HG03439 (cell line): ENCODE data around the gene KSR2.
"Not testable (repeated sequence)": the region's sequence is repeated elsewhere in the genome, so short reads cannot be mapped to it uniquely, and the experiment has no call there.

Experiments used
- ATAC-seq: cut with Tn5 transposase; IDR thresholded peaks from one replicate; pipeline ENCODE4 v1.9.1; 2021; ENCODE audit warnings: mild to moderate bottlenecking, moderate library complexity; ENCODE audit not compliant: unreplicated experiment

The KSR2 gene

DNA sequence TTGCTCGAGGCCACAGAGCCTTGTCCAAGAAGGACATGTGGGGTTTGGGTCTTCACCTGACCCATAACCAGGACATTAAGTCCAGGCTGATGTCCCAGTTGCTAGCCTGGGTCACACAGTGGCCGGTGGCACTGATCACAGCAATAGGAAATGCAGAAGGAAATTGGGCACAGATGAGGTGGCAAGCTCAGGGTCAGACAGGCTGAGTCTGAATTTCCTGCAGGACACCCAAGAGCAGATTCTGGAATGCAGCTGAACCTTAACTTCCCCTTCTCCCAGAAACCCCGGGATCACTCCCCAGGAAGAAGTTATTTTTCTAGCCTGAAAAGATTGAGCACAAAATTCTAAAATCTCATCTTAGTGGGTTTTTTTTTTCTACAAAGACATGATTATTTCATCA, 199.9 kb downstream of the KSR2 start:
- no peak for ATAC-seq

DNA sequence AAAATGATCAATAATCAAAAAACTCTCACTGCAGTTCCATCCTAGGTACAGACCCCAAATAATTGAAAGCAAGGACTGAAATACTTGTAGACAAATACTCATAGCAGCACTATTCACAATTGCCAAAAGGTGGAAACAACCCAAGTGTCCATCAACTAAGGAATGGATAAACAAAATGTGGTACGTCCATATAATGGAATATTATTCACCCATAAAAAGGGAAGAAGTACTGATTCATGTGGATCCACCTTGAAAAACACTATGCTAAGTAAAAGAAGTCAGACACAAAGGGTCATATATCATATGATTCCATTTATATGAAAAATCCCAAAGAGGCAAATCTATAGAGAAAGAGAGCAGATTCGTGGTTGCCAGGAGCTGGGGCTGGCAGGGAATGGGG, 202.8 kb downstream of the KSR2 start:
- no peak for ATAC-seq

DNA sequence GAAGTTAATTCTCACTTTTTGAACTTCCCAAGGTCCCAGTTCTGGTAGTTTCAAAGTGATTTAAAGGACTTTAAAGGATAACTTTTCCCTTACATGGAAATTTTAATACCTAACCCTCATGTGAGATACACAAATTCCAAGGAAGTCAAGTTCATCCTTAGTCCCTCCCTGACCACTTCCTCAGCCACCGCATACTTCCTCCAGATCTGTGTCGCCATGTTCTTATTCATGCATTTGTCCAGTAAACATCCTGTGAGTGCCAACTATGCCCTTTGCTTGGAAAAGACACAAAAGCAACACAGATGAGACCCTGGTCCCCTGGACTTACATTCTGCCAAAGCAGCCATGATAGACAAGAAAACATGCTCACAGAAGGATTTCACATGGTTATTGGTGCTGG, 206.6 kb downstream of the KSR2 start:
- no peak for ATAC-seq

DNA sequence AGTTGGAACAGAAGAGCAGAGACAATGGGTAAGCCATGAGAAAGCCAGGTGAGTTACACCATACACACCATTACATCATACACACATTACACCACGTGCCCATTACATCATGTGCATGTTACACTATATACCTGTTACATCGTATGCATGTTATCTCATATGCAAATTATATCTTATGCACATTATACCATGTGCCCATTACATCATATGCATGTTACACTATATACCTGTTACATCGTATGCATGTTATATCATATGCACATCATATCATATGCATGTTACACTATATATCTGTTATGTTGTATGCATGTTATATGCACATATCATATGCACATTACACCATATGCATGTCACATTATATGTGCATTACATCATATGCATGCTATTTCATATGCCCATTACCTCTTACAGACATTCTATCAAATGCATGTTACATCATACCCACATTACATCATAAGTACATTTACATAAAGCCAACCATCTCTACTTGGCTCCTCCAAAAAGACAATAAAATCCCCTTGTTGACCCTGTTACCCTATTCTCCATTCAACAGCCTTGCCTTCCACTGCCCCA, 207.2 kb downstream of the KSR2 start:
- ATAC-seq = no peak

DNA sequence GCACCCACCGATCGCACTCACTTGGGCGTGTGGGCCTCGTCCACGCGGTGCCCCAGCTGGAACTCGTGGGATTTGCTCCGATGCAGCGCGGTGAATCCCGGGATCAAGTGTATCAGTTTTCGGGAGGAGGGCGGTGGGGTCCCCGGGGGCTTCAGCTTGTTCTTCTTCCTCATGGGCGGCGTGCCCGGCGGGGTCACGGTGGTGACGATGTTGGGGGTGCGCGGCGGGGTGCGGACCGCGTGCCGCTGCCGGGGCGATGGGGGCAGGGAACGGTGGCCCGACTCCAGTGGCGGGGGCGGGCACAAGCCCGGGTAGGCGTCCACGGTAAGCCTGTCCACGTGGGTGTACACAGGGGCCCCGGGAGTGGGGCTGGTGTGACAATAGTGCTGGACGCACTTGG, 207.8 kb downstream of the KSR2 start:
- no peak for ATAC-seq

DNA sequence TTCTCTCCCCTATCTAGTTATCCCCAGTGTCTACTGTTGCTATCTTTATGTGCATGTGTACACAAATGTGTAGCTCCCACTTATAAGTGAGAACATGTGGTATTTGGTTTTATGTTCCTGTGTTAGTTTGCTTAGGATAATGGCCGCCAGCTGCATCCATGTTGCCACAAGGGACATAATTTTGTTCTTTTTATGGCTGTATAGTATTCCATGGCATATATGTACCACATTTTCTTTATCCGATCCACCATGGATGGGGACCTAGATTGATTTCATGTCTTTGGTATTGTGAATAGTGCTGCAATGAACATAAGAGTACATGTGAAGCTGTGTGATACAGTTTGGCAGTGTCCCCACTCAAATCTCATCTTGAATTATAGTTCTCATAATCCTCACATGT, 218.1 kb downstream of the KSR2 start:
- ATAC-seq = no peak

DNA sequence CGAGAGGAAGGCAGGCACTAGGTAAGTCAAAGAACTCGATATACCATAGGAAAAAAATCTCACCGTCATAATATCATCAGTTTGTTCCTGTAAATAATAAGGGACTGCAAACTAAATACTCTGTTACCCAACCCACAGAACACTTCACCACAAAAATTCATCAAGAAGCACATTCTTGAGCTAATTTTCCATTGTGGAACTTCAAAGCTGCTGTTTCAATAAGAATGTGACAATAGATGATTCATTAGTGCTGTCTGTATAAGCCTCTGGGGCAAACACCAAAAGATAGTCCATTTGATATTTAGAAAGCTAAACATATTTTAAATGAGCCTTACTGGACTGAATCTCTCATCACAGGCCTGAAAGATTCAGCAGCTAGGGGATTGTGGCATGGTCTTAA, 219.4 kb downstream of the KSR2 start:
- no peak for ATAC-seq

DNA sequence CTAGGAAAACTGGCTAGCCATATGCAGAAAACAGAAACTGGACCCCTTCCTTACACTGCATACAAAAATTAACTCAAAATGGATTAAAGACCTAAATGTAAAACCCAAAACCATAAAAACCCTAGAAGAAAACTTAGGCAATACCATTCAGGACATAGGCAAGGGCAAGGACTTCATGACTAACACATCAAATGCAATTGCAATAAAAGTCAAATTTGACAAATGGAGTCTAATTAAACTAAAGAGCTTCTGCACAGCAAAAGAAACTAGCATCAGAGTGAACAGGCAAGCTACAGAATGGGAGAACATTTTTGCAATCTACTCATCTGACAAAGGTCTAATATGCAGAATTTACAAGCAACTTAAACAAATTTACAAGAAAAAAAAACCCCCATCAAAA, 222.4 kb downstream of the KSR2 start:
- not testable (repeated sequence) for ATAC-seq

DNA sequence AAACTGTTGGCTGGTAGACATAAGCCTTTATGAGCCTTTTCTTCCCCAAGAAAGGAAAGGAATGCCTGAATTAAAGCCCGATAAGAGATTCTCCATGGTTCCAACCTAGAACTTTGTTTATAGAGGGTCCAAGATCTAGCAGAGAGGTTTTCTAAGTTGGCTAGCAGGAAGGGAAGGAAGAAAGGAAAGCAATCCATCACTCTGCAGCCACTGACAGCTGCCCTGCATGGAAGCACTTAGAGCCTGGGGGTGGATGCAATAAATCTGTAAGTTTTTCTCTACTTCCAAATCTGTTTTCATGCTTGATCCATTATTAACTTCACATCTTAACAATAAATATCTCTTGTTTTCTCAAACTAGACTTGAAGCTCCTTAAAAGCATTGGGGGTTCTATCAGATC, 224.4 kb downstream of the KSR2 start:
- no peak for ATAC-seq

DNA sequence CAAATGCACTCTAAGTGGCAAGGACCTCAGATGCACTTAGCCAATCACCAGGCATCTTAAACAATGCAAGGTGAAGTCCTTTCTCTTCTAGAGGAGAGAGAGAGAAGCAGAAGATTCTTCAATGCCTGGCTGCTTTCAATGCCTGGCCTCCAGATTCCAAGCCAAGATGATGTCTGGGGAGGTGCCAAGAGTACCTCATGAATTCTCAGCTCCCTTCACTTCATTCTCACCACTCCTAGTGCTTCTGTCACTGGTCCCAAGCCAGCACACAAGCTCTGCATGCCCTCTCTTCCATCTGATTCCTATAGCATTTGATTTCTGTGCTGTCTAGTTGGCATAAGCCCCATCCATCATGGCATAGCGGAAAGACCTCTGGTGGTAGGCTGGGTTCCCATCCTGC, 225.0 kb downstream of the KSR2 start:
- no peak for ATAC-seq

DNA sequence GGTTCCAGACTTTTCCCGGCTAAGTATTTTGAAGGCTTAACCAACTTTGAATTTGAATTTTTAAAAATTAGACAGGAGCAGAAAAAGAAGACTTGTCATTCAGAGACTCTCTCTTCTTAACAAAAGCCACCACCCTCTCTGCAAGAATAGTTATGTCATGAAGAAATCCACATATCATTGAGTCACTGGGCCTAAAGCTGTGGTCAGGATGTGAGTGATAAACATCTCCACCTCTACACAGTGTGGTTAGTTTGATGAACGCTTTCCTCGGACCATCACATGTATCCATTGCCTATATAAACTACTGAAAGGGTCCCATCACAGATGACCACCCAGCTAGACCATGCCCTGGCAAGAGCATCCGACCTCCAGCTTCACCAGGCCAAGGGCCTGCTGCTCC, 226.1 kb downstream of the KSR2 start:
- no peak for ATAC-seq

DNA sequence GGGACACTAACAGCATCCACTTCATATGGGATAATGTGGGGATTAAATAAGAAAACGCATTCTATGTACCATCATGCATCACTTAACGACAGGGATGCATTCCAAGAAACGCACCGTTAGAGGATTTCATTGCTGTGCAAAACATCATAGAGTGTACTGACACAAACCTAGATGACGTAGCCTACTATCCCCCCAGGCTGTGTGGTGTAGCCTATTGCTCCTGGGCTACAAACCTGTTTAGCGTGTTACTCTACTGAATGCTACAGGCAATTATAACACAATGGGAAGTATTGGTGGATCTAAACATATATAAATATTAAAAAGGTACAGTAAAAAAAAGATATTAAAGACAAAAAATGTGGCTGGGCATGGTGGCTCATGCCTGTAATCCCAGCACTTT, 230.6 kb downstream of the KSR2 start:
- no peak for ATAC-seq

DNA sequence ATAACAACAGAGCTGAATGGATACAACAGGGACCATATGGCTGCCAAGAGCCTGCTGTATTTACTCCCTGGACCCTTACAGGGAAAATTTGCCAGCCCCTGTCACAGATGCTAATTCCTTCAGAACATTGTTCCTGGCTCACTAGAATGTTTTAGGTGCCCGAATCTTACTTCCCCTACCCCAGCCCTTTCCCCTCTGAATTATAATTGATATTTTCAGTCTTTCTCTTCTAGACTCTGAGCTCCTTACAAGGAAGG, 235.3 kb downstream of the KSR2 start:
- ATAC-seq = no peak

DNA sequence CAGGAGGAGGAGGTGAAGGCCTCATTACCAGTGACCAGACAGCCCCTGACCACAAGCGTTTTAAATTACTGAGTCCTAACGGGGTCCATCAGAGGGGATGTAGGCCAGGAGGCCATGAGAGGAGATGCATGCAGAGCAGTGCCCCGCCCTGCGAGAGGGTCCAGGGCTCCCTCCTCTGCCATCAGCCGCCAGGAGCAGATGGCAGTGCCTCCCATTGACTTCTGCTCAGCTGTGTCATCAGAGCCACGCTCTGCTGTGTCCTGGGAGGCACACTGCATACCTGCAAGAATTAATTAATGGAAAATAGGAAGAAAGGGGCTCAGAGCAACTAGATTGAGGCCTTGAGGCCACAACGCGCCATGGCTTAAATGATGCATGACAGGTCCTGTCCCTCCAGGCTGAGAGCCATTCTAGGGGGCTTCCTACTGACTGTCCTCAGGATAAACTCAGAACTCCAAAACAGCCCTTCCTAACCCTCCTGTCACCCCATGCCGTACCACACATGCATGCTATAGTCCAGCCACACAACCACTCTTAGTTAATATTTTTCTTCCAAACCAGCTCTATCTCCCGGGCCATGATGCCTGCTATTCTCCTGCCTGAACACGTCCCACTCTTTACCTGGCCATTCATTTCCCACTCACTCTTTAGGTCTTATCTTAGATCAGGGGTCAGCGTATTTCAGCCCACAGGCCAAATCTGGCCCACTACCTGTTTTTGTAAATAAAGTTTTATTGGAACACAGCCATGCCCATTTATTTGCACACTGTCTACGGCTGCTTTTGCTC, 235.8 kb downstream of the KSR2 start:
- no peak for ATAC-seq

DNA sequence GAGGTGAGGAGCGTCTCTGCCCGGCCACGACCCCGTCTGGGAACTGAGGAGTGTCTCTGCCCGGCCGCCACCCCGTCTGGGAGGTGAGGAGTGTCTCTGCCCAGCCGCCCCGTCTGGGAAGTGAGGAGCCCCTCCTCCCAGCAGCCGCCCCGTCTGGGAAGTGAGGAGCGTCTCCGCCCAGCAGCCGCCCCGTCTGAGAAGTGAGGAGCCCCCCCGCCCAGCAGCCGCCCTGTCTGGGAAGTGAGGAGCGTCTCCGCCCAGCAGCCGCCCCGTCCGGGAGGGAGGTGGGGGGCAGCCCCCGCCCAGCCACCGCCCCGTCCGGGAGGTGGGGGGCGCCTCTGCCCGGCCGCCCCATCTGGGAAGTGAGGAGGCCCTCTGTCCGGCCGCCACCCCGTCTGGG, 237.7 kb downstream of the KSR2 start:
- ATAC-seq = not testable (repeated sequence)

DNA sequence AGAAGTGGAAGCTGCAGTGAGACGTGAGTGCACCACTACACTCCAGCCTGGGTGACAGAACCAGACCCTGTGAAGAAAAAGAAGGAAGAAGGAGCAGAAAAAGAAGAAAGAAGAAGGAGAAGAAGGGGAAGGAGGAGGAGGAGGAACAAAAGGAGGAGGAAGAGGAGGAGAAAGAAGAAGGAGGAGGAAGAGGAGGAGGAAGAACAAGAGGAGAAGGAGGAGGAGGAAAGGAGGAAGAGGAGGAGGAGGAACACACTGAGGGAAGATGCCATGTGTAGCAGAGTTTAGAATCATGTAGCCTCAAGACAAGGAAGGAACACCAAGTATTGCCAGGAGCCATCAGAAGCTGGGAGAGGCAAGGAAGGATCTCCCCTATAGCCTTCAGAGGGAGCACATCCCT, 241.5 kb downstream of the KSR2 start:
- ATAC-seq = no peak

DNA sequence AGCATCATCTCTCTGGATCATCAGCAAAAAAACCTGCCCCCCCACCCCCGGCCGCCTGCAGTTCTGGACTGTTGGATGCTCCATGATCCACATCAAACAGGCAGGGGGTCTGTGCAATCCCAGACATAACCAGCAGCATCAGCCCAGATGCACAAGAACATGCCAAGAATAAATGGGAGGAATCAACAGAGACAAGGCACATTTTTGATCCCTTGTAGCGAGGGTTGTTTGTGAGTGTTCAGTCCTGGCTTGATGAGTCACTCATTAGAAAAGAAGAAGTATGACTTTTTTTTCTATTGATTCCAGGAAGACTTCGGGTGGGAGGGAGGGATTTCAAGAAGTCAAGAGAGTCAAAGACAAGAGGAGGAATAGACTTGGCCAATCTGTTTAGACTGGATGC, 244.2 kb downstream of the KSR2 start:
- ATAC-seq = no peak

DNA sequence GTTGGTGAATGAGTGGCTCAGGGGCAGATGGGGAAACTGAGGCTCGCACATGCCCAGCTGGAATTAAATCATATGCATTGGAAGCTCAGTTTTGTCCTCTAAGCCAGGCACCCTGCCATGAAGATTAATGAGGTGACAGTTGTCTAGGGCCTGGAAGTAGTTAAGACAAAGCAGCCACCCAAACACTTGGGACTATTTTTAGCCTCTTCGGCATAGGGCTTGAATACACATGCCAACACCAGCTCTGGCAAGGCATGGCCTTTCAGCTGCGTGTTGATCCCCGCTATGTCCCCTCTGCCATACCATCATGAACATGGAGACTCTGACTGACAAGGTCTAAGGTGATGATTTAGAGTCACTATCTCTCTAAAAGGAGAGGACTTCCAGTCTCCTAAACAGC, 250.2 kb downstream of the KSR2 start:
- ATAC-seq = no peak

DNA sequence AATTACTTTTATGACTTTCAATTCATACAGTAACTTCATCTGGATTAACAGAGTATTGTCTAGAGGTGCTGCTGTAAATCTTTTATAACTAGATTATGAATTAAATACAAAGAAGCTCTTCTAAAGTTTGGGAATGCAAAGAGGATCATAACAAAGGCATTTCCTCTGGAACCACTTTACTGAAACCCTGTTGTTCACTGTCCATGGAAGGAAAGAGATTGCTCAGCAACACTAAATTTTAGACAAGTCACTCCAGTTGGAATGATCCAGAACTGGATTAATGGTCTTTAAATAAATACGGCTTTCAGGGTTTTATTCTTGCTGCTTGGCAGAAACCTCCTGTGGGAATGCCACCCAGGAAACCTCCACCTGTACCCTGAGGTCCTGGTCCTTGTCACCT, 250.6 kb downstream of the KSR2 start:
- ATAC-seq = no peak

DNA sequence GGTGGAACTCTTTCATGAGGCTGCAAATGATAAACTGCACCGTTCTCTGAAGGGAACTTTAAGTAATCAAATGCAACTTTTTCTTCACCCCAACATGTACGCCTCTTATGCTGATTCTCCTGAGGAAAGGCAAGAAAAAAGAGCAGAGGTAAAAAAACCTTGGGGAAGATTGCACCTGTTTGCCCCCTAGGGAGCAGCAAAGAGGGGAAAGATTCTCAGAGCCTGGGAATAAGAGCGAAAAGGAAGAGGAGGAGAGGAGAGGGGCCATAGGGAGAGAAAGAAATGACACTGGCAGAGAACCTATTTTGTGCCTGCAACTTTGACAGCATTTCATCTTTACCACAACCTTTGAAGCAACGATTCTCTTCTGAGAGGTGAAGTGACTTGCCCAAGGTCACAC, 254.6 kb downstream of the KSR2 start:
- no peak for ATAC-seq

DNA sequence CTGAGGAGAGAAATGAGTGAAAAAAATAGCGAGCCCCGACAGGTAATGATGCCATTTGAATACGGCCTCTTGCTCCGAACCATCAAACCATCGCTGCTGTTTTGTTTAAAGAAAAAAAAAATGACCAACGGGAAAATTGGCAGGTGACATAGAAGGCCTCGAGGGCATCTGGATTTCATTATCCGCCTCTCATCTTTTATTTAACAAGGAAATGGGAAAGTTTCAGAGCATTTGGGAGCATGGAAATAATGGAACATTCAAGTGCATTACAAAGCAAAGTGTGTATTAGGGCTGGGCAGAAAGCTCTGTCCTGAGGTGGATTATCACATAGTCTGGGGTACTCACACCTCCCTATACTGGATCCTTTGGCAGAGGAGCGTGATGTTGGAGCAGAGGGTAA, 258.7 kb downstream of the KSR2 start:
- no peak for ATAC-seq

DNA sequence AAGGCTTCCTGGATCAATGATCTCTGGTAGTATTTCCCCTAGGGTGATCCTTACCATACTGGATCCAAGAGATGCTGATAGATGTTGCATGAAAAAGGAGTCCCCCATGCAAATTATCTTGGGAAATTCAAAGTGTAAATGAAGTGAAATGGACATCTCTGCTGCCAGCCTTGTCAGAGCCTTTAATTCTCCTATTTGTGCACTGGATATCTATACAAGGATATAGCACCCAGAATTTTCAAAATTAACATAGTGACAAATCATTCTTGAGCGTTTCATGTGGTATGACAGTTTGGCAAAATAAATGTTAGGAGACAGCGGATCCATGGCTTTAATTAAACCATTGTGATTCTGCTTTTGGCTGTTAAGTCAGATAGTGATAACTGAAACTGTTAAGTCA, 260.9 kb downstream of the KSR2 start:
- no peak for ATAC-seq

DNA sequence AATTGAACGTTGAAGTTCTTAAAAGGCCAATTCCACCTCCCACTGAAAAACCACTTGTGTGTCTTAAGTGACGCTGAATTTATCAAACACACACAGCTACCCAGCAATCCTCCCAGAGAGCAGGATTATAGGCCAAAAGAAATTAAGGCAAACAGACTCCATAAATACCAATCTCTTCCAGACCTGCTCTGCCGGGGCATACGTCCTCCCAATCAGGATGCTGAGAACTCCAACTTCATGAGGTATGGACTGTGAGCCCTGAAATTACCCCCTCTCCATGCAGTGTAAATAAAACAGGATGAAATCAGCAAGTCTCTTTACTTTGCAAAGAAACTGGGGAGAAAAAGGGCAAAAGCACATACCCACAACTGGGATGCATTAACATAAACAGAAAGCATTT, 265.2 kb downstream of the KSR2 start:
- no peak for ATAC-seq
